Measurements from ENCODE around the gene ARHGEF19.
"Not testable (repeated sequence)": the region's sequence is repeated elsewhere in the genome, so short reads cannot be mapped to it uniquely, and the experiment has no call there.

ARHGEF19 gene

GRCh38 chr1:16165548-16165947 is 46.9 kb downstream of the ARHGEF19 start:
- DNase-seq (ENCODE audit: low spot score): no peak

- DNase-seq (ENCODE audit: low spot score): no peak
Measured at GRCh38 chr1:16165073-16165364, 47.4 kb downstream of the ARHGEF19 start.

GRCh38 chr1:16164213-16165072 is 48.0 kb downstream of the ARHGEF19 start:
- peak; percentile 91 for DNase-seq (ENCODE audit: low spot score)

GRCh38 chr1:16163608-16164212 is 48.7 kb downstream of the ARHGEF19 start:
- not testable (repeated sequence) for DNase-seq (ENCODE audit: low spot score)

- no peak for DNase-seq (ENCODE audit: low spot score)
Measured at GRCh38 chr1:16162163-16162822, 50.2 kb downstream of the ARHGEF19 start.

GRCh38 chr1:16161717-16162116 is 50.7 kb downstream of the ARHGEF19 start:
- DNase-seq (ENCODE audit: low spot score): no peak

GRCh38 chr1:16158993-16159831 is 53.2 kb downstream of the ARHGEF19 start:
- DNase-seq (ENCODE audit: low spot score): no peak

GRCh38 chr1:16158025-16158424 is 54.4 kb downstream of the ARHGEF19 start:
- DNase-seq (ENCODE audit: low spot score): no peak

GRCh38 chr1:16156848-16157495 is 55.5 kb downstream of the ARHGEF19 start:
- no peak for DNase-seq (ENCODE audit: low spot score)

- DNase-seq (ENCODE audit: low spot score): peak; percentile 85
Measured at GRCh38 chr1:16155537-16156410, 56.7 kb downstream of the ARHGEF19 start, which contains the start of gene EPHA2. Gene EPHA2, minus strand, starts transcription at chr1:16156069. Its CDS starts 137 bp downstream, at chr1:16155932.

- no peak for DNase-seq (ENCODE audit: low spot score)
Measured at GRCh38 chr1:16153999-16154673, 58.3 kb downstream of the ARHGEF19 start.

GRCh38 chr1:16153096-16153998 is 59.1 kb downstream of the ARHGEF19 start:
- DNase-seq (ENCODE audit: low spot score): no peak

GRCh38 chr1:16152481-16153087 is 59.9 kb downstream of the ARHGEF19 start:
- DNase-seq (ENCODE audit: low spot score): no peak

- no peak for DNase-seq (ENCODE audit: low spot score)
Measured at GRCh38 chr1:16151995-16152384, 60.5 kb downstream of the ARHGEF19 start.

- DNase-seq (ENCODE audit: low spot score): peak; percentile 42
Measured at GRCh38 chr1:16151196-16151994, 61.1 kb downstream of the ARHGEF19 start.

GRCh38 chr1:16150508-16150907 is 61.9 kb downstream of the ARHGEF19 start:
- no peak for DNase-seq (ENCODE audit: low spot score)

- DNase-seq (ENCODE audit: low spot score): no peak
Measured at GRCh38 chr1:16149702-16150488, 62.6 kb downstream of the ARHGEF19 start.

Data from AG20443 (cell line).